ENCODE measurements around the gene PBOV1.

PBOV1 gene

GRCh38 chr6:138218449-138218848 lies at the start of gene PBOV1:
TSS of gene PBOV1 (minus strand) at chr6:138218491. CDS start at chr6:138218395, 96 bp downstream.
- TF ChIP-seq CTCF (conservative IDR thresholded peaks at IDR 0.05; ENCODE audit: control insufficient read depth, insufficient read depth, low read depth, low read length), result no peak
- no peak for DNase-seq (ENCODE audit: low read depth)
- no peak within 1 kb of the TSS for H3K4me3 ChIP-seq (ENCODE audit: control insufficient read depth, low read depth, low read length)

GRCh38 chr6:138266095-138266494 lies 47.8 kb upstream of the PBOV1 start:
- no peak overlapping the region for H3K4me3 ChIP-seq (ENCODE audit: control insufficient read depth, low read depth, low read length)
- no peak for DNase-seq (ENCODE audit: low read depth)
- TF ChIP-seq CTCF (conservative IDR thresholded peaks at IDR 0.05; ENCODE audit: control insufficient read depth, insufficient read depth, low read depth, low read length), result no peak

- DNase-seq (ENCODE audit: low read depth), result no peak
- TF ChIP-seq CTCF (conservative IDR thresholded peaks at IDR 0.05; ENCODE audit: control insufficient read depth, insufficient read depth, low read depth, low read length), result no peak
- H3K4me3 ChIP-seq (ENCODE audit: control insufficient read depth, low read depth, low read length), result no peak overlapping the region
Observed at GRCh38 chr6:138264372-138264880, 46.1 kb upstream of the PBOV1 start.

- no peak overlapping the region for H3K4me3 ChIP-seq (ENCODE audit: control insufficient read depth, low read depth, low read length)
- DNase-seq (ENCODE audit: low read depth), result no peak
- TF ChIP-seq CTCF (conservative IDR thresholded peaks at IDR 0.05; ENCODE audit: control insufficient read depth, insufficient read depth, low read depth, low read length), result no peak
Observed at GRCh38 chr6:138263963-138264362, 45.7 kb upstream of the PBOV1 start.

- no peak for TF ChIP-seq CTCF (conservative IDR thresholded peaks at IDR 0.05; ENCODE audit: control insufficient read depth, insufficient read depth, low read depth, low read length)
- DNase-seq (ENCODE audit: low read depth), result no peak
- H3K4me3 ChIP-seq (ENCODE audit: control insufficient read depth, low read depth, low read length), result no peak overlapping the region
Observed at GRCh38 chr6:138261116-138261780, 43.0 kb upstream of the PBOV1 start.

- TF ChIP-seq CTCF (conservative IDR thresholded peaks at IDR 0.05; ENCODE audit: control insufficient read depth, insufficient read depth, low read depth, low read length), result no peak
- no peak for DNase-seq (ENCODE audit: low read depth)
- H3K4me3 ChIP-seq (ENCODE audit: control insufficient read depth, low read depth, low read length), result no peak overlapping the region
Observed at GRCh38 chr6:138258991-138259390, 40.7 kb upstream of the PBOV1 start.

Measured in fibroblast of mammary gland (primary cell).